C4-2B (cell line): Measurements from ENCODE around the gene CERS5.

ENCODE experiments used
- CTCF ChIP-seq: fragments of 450-650 bp; conservative IDR thresholded peaks from 2 replicates; pipeline ENCODE4 v1.5.1; 2017; ENCODE audit warnings: mild to moderate bottlenecking
- ZFX ChIP-seq: fragments of 450-650 bp; IDR thresholded peaks from 2 replicates; pipeline ENCODE4 v1.6.1; 2017

GRCh38 chr12:50110127-50110761 is 56.9 kb downstream of the CERS5 start:
- TF ChIP-seq CTCF (no peak), ZFX (no peak)
